Fibroblast of skin of right quadriceps (primary cell): ENCODE measurements around the gene RPL39.
"Not testable (repeated sequence)": the region's sequence is repeated elsewhere in the genome, so short reads cannot be mapped to it uniquely, and the experiment has no call there.

Source experiments
- DNase-seq: peaks from one replicate; pipeline ENCODE4 v3.0.0-alpha.2; 2013

Gene RPL39

GRCh38 chrX:119791437-119792231, at the start of gene RPL39:
Gene RPL39, minus strand, starts transcription at chrX:119791630. Its CDS starts 54 bp downstream, at chrX:119791576.
- peak; percentile 87 for DNase-seq

- no peak for DNase-seq
Measured at GRCh38 chrX:119833905-119834304, 42.5 kb upstream of the RPL39 start.

- DNase-seq = no peak
Measured at GRCh38 chrX:119828446-119828845, 37.0 kb upstream of the RPL39 start.

GRCh38 chrX:119826399-119826959, 35.0 kb upstream of the RPL39 start:
- DNase-seq = peak; percentile 0

- DNase-seq = not testable (repeated sequence)
Measured at GRCh38 chrX:119824221-119824620, 32.8 kb upstream of the RPL39 start.

GRCh38 chrX:119821703-119822102, 30.3 kb upstream of the RPL39 start:
- DNase-seq = not testable (repeated sequence)

- no peak for DNase-seq
Measured at GRCh38 chrX:119817130-119817690, 25.8 kb upstream of the RPL39 start.

GRCh38 chrX:119816300-119816699, 24.9 kb upstream of the RPL39 start:
- DNase-seq = no peak

- peak; percentile 5 for DNase-seq
Measured at GRCh38 chrX:119809185-119809666, 17.8 kb upstream of the RPL39 start.

- not testable (repeated sequence) for DNase-seq
Measured at GRCh38 chrX:119808461-119808860, 17.0 kb upstream of the RPL39 start.

- no peak for DNase-seq
Measured at GRCh38 chrX:119802546-119802945, 11.1 kb upstream of the RPL39 start.

- DNase-seq = no peak
Measured at GRCh38 chrX:119801253-119802221, 10.1 kb upstream of the RPL39 start.

GRCh38 chrX:119790977-119791436, 423 bp downstream of the RPL39 start:
- peak; percentile 25 for DNase-seq

GRCh38 chrX:119784747-119785446, 6.5 kb downstream of the RPL39 start:
- DNase-seq = peak; percentile 7

GRCh38 chrX:119783026-119783425, 8.4 kb downstream of the RPL39 start:
- DNase-seq = no peak

GRCh38 chrX:119778829-119779228, 12.6 kb downstream of the RPL39 start:
- no peak for DNase-seq

- DNase-seq = no peak
Measured at GRCh38 chrX:119775517-119776238, 15.8 kb downstream of the RPL39 start.

GRCh38 chrX:119769388-119769787, 22.0 kb downstream of the RPL39 start:
- DNase-seq = not testable (repeated sequence)

- DNase-seq = not testable (repeated sequence)
Measured at GRCh38 chrX:119768436-119768835, 23.0 kb downstream of the RPL39 start.

- no peak for DNase-seq
Measured at GRCh38 chrX:119763836-119764387, 27.5 kb downstream of the RPL39 start.

GRCh38 chrX:119763181-119763580, 28.2 kb downstream of the RPL39 start:
- peak; percentile 88 for DNase-seq
